Left forelimb (tissue), 1 donor: ENCODE data around the gene NAA38.
A peak's percentile ranks its signal among the peaks of the same experiment; 100 is the strongest.
"Not testable (repeated sequence)": the region's sequence is repeated elsewhere in the genome, so short reads cannot be mapped to it uniquely, and the experiment has no call there.

ENCODE experiments used
- DNase-seq: peaks from one replicate; pipeline ENCODE4 v3.0.0-alpha.2; 2018; ENCODE audit warnings: low spot score

NAA38 gene

GRCh38 chr17:7882068-7882467 is 24.7 kb upstream of the NAA38 start:
- DNase-seq: no peak

DNA sequence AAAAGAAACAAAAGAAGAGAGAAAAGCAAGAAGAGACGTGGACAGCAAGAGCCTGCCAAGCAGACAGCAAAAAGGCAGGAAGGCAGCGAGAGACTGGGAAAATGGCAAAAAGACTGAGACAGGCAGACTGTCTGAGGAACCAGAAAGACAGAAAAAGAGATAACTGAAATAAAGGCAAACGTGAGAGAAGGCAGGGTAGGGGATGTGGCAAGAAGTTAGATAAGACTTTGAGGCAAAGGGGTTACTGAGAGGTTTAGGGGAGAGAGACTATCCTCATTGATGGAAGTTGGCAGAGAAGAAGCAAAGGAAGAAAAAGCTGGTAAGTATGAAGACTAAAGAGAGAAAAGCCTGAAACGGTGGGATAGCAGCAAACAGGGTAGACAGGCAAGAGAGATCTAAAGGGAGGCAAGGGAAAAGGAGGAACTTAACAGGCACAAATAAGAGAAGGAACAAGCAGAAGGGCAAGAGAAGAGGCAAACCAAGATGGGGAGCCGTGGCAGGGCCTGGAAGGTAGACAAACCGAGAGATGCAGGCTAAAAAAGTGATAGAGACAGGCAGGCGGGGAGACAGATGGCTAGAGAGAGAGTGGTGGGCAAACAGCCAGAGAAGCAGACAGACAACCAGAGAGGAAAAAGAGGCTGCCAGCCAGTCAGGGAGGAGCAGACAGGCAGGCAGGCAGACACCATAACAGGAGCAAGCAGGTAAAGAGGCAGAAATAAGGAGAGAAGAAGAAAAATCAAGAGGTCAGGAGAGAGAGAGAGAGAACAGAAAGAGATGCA is 24.1 kb upstream of the NAA38 start:
- DNase-seq: no peak

GRCh38 chr17:7880076-7880868 is 22.9 kb upstream of the NAA38 start:
- DNase-seq: no peak

GRCh38 chr17:7878234-7878633 is 20.9 kb upstream of the NAA38 start:
- no peak for DNase-seq

GRCh38 chr17:7875804-7876370 is 18.5 kb upstream of the NAA38 start:
- DNase-seq: no peak

- DNase-seq: no peak
Observed at GRCh38 chr17:7873051-7873450, 15.7 kb upstream of the NAA38 start.

GRCh38 chr17:7867881-7868329 is 10.5 kb upstream of the NAA38 start:
- DNase-seq: no peak

DNA sequence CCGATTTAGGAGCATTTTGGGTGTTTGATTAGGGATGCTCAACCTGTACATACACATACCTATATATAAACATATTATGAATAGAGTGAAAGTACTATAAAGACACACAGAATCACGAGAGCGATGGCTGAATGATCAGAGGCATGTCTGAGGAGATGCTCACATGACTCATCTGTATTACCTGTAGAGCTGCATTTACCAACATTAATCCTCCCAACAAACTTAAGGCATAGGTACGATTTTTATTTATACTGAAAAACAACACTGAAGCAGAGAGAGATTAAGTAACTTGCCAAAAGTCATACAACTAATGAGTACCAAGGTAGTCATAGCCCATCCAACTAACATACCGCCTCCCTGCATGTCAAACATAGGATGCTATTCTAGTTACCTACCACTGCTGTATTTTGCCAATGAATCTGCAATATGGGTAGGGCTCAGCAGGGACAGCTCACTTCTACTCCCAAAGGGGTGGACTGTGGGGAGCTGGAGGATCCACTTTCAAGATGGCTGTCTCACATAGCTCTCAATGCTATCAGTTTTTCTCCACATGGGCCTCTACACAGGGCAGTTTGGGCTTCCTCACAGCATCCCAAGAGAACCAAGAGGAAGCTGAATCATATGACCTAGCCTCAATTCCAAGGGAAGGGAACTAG is 7.8 kb upstream of the NAA38 start:
- DNase-seq: no peak

DNA sequence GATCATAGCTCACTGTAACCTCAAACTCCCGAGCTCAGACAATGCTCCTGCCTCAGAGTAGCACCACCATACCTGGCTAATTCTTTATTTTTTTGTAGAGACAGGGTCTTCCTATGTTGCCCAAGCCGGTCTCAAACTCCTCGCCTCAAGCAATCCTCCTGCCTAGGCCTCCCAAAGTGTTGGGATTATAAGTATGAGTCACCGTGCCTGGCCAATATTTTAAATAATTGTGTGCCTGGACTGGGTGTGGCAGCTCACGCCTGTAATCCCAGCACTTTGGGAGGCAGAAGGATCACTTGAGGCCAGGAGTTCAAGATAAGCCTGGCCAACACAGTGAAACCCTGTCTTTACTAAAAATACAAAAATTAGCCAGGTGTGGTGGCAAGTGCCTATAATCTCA is 7.0 kb upstream of the NAA38 start:
- DNase-seq: not testable (repeated sequence)

DNA sequence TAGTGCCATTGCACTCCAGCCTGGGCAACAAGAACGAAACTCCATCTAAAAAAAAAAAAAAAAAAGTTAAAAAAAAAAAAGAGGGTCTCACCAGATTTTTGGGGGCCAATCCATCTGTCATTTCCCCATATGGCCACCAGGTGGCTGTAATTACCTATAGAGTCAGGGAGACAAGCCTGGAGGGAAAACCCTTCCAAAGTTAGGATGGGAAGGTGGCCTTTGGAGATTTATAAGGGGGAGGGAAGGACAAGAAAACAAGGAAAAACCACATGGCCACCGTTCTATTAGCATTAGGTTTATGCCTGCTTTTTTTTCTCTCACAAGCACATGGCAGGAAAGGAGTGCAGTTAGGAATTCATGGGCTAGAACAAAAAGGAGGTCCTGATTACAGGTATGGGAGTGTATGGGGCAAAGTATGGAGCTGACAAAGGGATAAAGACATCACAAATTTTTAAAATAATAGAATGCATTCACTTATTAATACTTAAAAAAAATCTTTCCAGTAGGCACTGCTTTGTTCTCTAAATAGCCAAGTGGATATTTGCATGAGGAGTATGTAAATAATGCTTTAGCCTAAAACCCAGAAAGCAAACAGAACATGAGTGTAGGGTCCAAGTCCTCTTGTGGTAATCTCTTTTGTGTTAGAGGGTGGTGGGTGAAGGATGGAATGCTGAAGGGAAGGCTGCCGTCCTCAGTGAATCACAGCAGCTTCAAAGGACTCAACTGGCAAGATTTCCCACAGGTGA is 5.5 kb upstream of the NAA38 start:
- DNase-seq: peak; percentile 65

DNA sequence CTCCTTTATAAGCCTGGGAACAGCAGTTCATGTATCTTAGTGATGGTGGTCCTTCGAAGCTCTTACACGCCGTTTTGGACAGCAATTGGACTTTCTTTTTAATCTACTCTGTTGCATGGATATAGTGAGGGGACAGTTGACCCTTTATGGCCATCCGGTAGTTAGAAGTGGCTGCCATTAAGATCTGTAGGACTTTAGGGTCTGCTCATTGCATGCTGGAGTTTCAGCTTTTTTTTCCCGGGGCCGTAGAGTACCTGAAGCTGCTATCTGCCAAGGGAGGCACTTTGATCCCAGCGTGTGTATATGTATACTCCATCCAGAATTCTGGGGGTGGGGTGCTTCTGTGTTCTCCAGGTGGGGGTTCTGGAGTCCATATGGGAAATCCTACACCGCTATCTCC is 1.7 kb upstream of the NAA38 start:
- peak; percentile 33 for DNase-seq

- DNase-seq: no peak
Observed at GRCh38 chr17:7858522-7858810, 1.1 kb upstream of the NAA38 start.

- peak; percentile 92 for DNase-seq
Observed at GRCh38 chr17:7857713-7858521, 558 bp upstream of the NAA38 start, which contains the start of gene CYB5D1. CYB5D1 (plus strand) TSS chr17:7858003; CDS start chr17:7858135, 132 bp downstream.

DNA sequence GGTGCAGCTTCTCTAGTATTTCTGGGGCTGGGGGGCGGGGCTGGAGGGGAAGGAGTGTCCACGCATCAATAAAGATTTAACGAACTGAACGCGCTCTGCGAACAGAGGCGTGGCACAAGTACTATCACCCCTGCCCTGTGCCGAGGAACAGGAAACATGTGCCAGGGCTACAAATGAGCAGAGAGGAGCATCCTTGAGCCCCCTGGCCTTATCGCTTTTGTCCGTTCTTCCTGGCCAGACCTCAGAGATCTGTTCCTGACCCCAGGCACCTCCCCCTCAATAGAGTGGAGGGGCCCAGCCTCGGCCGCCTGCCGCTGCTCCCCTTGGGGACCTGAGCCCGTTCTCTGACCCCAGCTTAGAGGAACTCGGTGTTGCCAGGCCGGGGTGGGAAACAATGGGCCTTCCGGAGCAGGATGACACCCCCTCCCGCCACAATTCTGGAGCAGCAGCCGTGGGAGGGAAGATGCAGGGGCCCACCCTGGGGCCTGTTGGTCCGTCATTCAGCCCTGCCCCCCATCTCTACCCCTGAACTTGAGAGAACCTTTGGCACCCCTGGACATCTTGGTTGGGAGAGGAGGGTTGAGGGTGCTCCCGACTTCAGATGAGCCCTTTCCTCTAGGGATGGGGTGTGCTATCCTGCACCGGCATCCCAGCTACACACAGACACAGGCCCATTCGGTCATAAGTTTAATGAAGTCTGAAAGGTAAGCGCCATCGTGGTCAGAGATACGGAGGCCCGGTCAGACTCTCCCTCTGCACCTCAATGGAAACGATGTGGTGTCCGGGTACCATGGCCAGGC is 1.1 kb downstream of the NAA38 start:
- DNase-seq: peak; percentile 70

DNA sequence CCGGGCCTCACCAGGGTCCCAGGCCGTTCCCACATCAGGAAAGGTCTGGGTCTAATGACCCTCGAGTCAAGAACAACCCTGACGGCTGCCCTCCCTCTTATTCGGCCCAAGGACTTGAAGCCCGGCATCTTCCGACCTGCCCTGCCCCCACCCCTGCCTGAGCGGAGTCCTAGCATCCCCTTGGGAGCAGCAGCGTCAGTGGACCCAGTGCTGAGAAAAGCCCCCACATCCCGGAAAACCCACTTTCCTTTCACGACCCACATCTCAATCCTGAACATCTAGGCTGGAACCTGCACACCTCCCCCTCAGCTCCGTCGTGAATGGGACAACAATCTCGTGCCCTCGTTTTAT is 1.7 kb downstream of the NAA38 start:
- no peak for DNase-seq

- DNase-seq: peak; percentile 67
Observed at GRCh38 chr17:7854851-7855659, 2.3 kb downstream of the NAA38 start, which contains the start of gene TMEM88. TMEM88 (plus strand) TSS chr17:7855066; CDS start chr17:7855075, 9 bp downstream.

GRCh38 chr17:7854078-7854777 is 3.1 kb downstream of the NAA38 start:
- DNase-seq: peak; percentile 46

DNA sequence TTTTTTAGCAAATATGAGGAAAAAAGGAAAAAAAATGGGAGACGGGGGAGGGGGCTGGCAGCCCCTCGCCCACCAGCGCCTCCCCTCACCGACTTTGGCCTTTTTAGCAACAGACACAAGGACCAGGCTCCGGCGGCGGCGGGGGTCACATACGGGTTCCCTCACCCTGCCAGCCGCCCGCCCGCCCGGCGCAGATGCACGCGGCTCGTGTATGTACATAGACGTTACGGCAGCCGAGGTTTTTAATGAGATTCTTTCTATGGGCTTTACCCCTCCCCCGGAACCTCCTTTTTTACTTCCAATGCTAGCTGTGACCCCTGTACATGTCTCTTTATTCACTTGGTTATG is 3.7 kb downstream of the NAA38 start:
- DNase-seq: peak; percentile 60
